H1 (cell line): Measurements from ENCODE around the gene STK11. TPM values are rescaled to one million over a fixed set of nuclear protein-coding genes. Genes with fewer than 3 reads are reported as not detected.

Experiments
- CTCF ChIA-PET: fragments of 300-600 bp; sonication (Branson Sonifier 250); formaldehyde crosslinking; loops from one replicate; lab custom pipeline; 2021; ENCODE audit not compliant: partially characterized antibody; lab: Charles Lee
- POLR2A ChIA-PET: fragments of 300-600 bp; sonication (Branson Sonifier 250); formaldehyde crosslinking; loops from one replicate; lab custom pipeline; 2021; ENCODE audit warnings: inconsistent platforms; ENCODE audit not compliant: partially characterized antibody; lab: Charles Lee
- DNase-seq, 2 experiments: peaks; one replicate each; pipeline versions ENCODE4 v3.0.0 to v3.0.0-alpha.2; 2010 to 2022; ENCODE audit warnings: low spot score in 2 of 2, low read depth in 1 of 2, mixed read lengths in 1 of 2
- FAIRE-seq: peaks from 2 replicates; lab custom pipeline; 2011; peaks lifted over from hg19 to GRCh38; lab: Jason Lieb, UNC
- H2AFZ ChIP-seq: 2 replicates; pipeline ENCODE4 v1.8.1; 2012; ENCODE audit warnings: low read length, inconsistent platforms
- H2AK5ac ChIP-seq: 2 replicates; pipeline ENCODE4 v1.6.1; 2013; ENCODE audit warnings: low read depth, low read length
- H2BK120ac ChIP-seq: replicated peaks from 2 replicates; pipeline ENCODE3; 2013; ENCODE audit warnings: low read depth, low read length, inconsistent platforms
- H2BK12ac ChIP-seq: 2 replicates; pipeline ENCODE4 v1.6.1; 2013; ENCODE audit warnings: low read depth, low read length
- H2BK15ac ChIP-seq: 2 replicates; pipeline ENCODE4 v1.6.1; 2013; ENCODE audit warnings: low read length
- H2BK20ac ChIP-seq: 2 replicates; pipeline ENCODE4 v1.6.1; 2013; ENCODE audit warnings: low read length
- H2BK5ac ChIP-seq: 2 replicates; pipeline ENCODE4 v1.6.1; 2013; ENCODE audit warnings: low read depth, low read length
- H3K14ac ChIP-seq: 2 replicates; pipeline ENCODE4 v1.6.1; 2013; ENCODE audit warnings: inconsistent platforms; ENCODE audit not compliant: insufficient read length
- H3K18ac ChIP-seq: 2 replicates; pipeline ENCODE4 v1.6.1; 2013; ENCODE audit warnings: low read length; ENCODE audit errors: extremely low read depth
- H3K23ac ChIP-seq: 2 replicates; pipeline ENCODE4 v1.6.1; 2013; ENCODE audit warnings: inconsistent platforms; ENCODE audit not compliant: insufficient read length
- H3K23me2 ChIP-seq: 2 replicates; pipeline ENCODE4 v1.6.1; 2013; ENCODE audit warnings: low read depth, low read length
- H3K27ac ChIP-seq: 2 replicates; pipeline ENCODE4 v1.6.1; 2011; ENCODE audit warnings: low read depth, low read length, inconsistent platforms
- H3K27me3 ChIP-seq, 4 experiments: replicated peaks in 1 of 4; 1 replicate in 1 of 4; 2 replicates in 3 of 4; pipeline versions ENCODE4 v1.6.1 to v1.8.1; 2011 to 2013; ENCODE audit warnings: low read length in 3 of 4, mild to moderate bottlenecking in 3 of 4, inconsistent platforms in 2 of 4, mixed read lengths in 2 of 4, moderate library complexity in 1 of 4; ENCODE audit not compliant: control insufficient read depth in 3 of 4, insufficient read depth in 3 of 4; ENCODE audit errors: extremely low read depth in 1 of 4
- H3K36me3 ChIP-seq, 4 experiments: 2 replicates each; pipeline versions ENCODE4 v1.6.1 to v1.8.1; 2011 to 2013; ENCODE audit warnings: mild to moderate bottlenecking in 4 of 4, low read length in 3 of 4, moderate library complexity in 2 of 4, control low read depth in 1 of 4, inconsistent platforms in 1 of 4; ENCODE audit not compliant: insufficient read depth in 4 of 4, control insufficient read depth in 2 of 4
- H3K4ac ChIP-seq: replicated peaks from 2 replicates; pipeline ENCODE3; 2013; ENCODE audit warnings: low read length, low read depth, mixed read lengths, inconsistent platforms; ENCODE audit not compliant: insufficient read length
- H3K4me1 ChIP-seq, 4 experiments: replicated peaks in 1 of 4; 1 replicate in 1 of 4; 2 replicates in 3 of 4; pipeline versions ENCODE4 v1.6.1 to v1.8.1; 2011 to 2013; ENCODE audit warnings: low read length in 3 of 4, inconsistent platforms in 2 of 4, mixed read lengths in 1 of 4; ENCODE audit not compliant: insufficient read depth in 4 of 4, control insufficient read depth in 3 of 4
- H3K4me2 ChIP-seq, 2 experiments: 2 replicates each; pipeline versions ENCODE4 v1.6.1 to v1.8.1; 2011 to 2013; ENCODE audit warnings: low read depth in 2 of 2, low read length in 2 of 2, control low read depth in 1 of 2, inconsistent platforms in 1 of 2, mild to moderate bottlenecking in 1 of 2; ENCODE audit not compliant: insufficient read depth in 1 of 2
- H3K4me3 ChIP-seq, 4 experiments: fragments of 200-600, 300-600 bp in 1 of 4; sonication (generic), shearing (Covaris generic), sonication (Bioruptor Twin) in 1 of 4; 2 replicates each; pipeline versions ENCODE4 v1.5.1 to v1.8.1; 2011 to 2016; ENCODE audit warnings: low read length in 4 of 4, low read depth in 3 of 4, control low read depth in 2 of 4, inconsistent platforms in 2 of 4, mild to moderate bottlenecking in 2 of 4, mixed read lengths in 1 of 4, moderate library complexity in 1 of 4; ENCODE audit not compliant: insufficient read depth in 2 of 4; ENCODE audit errors: extremely low read depth in 1 of 4
- H3K56ac ChIP-seq: replicated peaks from 2 replicates; pipeline ENCODE3; 2013; ENCODE audit warnings: low read depth, mild to moderate bottlenecking, mixed read lengths, low read length, inconsistent platforms; ENCODE audit not compliant: insufficient read length
- H3K79me1 ChIP-seq: 2 replicates; pipeline ENCODE4 v1.6.1; 2013; ENCODE audit warnings: low read depth, low read length, control low read depth
- H3K79me2 ChIP-seq, 2 experiments: 2 replicates each; pipeline versions ENCODE4 v1.6.1 to v1.8.1; 2012 to 2013; ENCODE audit warnings: low read length in 2 of 2, mild to moderate bottlenecking in 2 of 2, inconsistent platforms in 1 of 2; ENCODE audit not compliant: insufficient read depth in 2 of 2, control insufficient read depth in 1 of 2
- H3K9ac ChIP-seq, 4 experiments: replicated peaks in 1 of 4; 1 replicate in 1 of 4; 2 replicates in 3 of 4; pipeline versions ENCODE4 v1.6.1 to v1.8.1; 2011 to 2013; ENCODE audit warnings: low read depth in 3 of 4, low read length in 3 of 4, control low read depth in 2 of 4, mild to moderate bottlenecking in 2 of 4, moderate library complexity in 2 of 4, inconsistent platforms in 1 of 4; ENCODE audit errors: extremely low read depth in 1 of 4
- H3K9me3 ChIP-seq, 2 experiments: 2 replicates each; pipeline versions ENCODE4 v1.6.1 to v1.8.1; 2012 to 2013; ENCODE audit warnings: mild to moderate bottlenecking in 2 of 2, moderate library complexity in 2 of 2, control low read depth in 1 of 2, inconsistent platforms in 1 of 2, low read depth in 1 of 2, low read length in 1 of 2, mixed read lengths in 1 of 2; ENCODE audit not compliant: insufficient read depth in 2 of 2
- H4K20me1 ChIP-seq, 2 experiments: replicated peaks in 1 of 2; 2 replicates each; pipeline versions ENCODE3 to v1.8.1; 2011 to 2013; ENCODE audit warnings: inconsistent platforms in 2 of 2, low read length in 2 of 2, mild to moderate bottlenecking in 1 of 2; ENCODE audit not compliant: insufficient read depth in 2 of 2, control insufficient read depth in 1 of 2
- H4K5ac ChIP-seq: 2 replicates; pipeline ENCODE4 v1.6.1; 2013; ENCODE audit warnings: low read length, low read depth, mixed read lengths, inconsistent platforms; ENCODE audit not compliant: insufficient read length
- H4K8ac ChIP-seq: 2 replicates; pipeline ENCODE4 v1.8.0; 2013; ENCODE audit warnings: mild to moderate bottlenecking, moderate library complexity, low read length, inconsistent platforms; ENCODE audit not compliant: insufficient read depth; ENCODE audit errors: extremely low read depth
- H4K91ac ChIP-seq: replicated peaks from 2 replicates; pipeline ENCODE3; 2013; ENCODE audit warnings: low read length, mixed read lengths, inconsistent platforms; ENCODE audit not compliant: insufficient read length
- BACH1 ChIP-seq: IDR thresholded peaks from 2 replicates; pipeline ENCODE4 v1.6.1; 2012; ENCODE audit warnings: low read length, improper control_type of control experiment
- CEBPB ChIP-seq: IDR thresholded peaks from 2 replicates; pipeline ENCODE4 v1.6.1; 2012; ENCODE audit warnings: low read depth, low read length
- POLR2A ChIP-seq, 2 experiments: IDR thresholded peaks; 1 replicate in 1 of 2; 2 replicates in 1 of 2; pipeline ENCODE4 v1.6.1; 2011; ENCODE audit warnings: low read depth in 2 of 2, low read length in 2 of 2, mild to moderate bottlenecking in 2 of 2; ENCODE audit errors: control extremely low read depth in 1 of 2
- POLR2AphosphoS5 ChIP-seq: IDR thresholded peaks from 2 replicates; pipeline ENCODE4 v1.6.1; 2011; ENCODE audit warnings: low read depth, low read length
- RNF2 ChIP-seq: fragments of 200-900, 300-1000 bp; sonication (generic); IDR thresholded peaks from 2 replicates; pipeline ENCODE4 v1.7.1; 2016; ENCODE audit warnings: borderline replicate concordance, low read depth, mild to moderate bottlenecking, antibody characterized with exemption, low read length; ENCODE audit not compliant: poor library complexity, severe bottlenecking; ENCODE audit errors: missing control alignments
- TBP ChIP-seq: IDR thresholded peaks from 2 replicates; pipeline ENCODE4 v1.6.1; 2011; ENCODE audit warnings: low read depth, low read length, improper control_type of control experiment
- WGBS, 2 experiments: shearing (Covaris generic) in 1 of 2; methylation state at CpG; one replicate each; pipeline versions ENCODE4 v1.1.6 to v1.1.7; 2013 to 2015; ENCODE audit warnings: low lambda C conversion rate in 2 of 2, mixed read lengths in 2 of 2, inconsistent platforms in 1 of 2, low coverage in 1 of 2, missing lambda C conversion rate in 1 of 2; ENCODE audit not compliant: insufficient replicate concordance in 2 of 2, insufficient coverage in 1 of 2, insufficient read length in 1 of 2; ENCODE audit errors: extremely low coverage in 1 of 2, missing lambda C conversion rate in 1 of 2; 5-methylcytosine and 5-hydroxymethylcytosine counted together
- polyA plus RNA-seq, 7 experiments: library from polyadenylated mRNA; depleted of rRNA in 3 of 7; stranded (reverse) in 5 of 7; unstranded in 2 of 7; fragments of >200 nt in 5 of 7; fragments of 200-250 nt in 2 of 7; gene quantifications; 1 replicate in 5 of 7; 2 replicates in 1 of 7; 4 replicates in 1 of 7; pipeline versions ENCODE4 v1.2.1 to v1.2.3, GENCODE V29; 2011 to 2013; ENCODE audit warnings: missing spikeins in 2 of 7, mixed read lengths in 2 of 7
- total RNA-seq: library from RNA; stranded (reverse); fragmentation: NEBNext Ultra II Directional; extraction: Animal tissue kit (Norgen Biotek cat#: 25700); gene quantifications from 2 replicates; pipeline ENCODE4 v1.2.1, GENCODE V29; 2021
- TF ChIP-seq, protein P1 (sequence below): IDR thresholded peaks from 2 replicates; pipeline ENCODE4 v1.6.1; 2012; ENCODE audit warnings: inconsistent platforms
- TF ChIP-seq, protein P2 (sequence below): IDR thresholded peaks from 2 replicates; pipeline ENCODE4 v1.6.1; 2011; ENCODE audit warnings: low read depth, mild to moderate bottlenecking, low read length; ENCODE audit not compliant: insufficient read depth

Gene STK11
- total and polyA plus RNA-seq, 2 of the 8 experiments (the other 6 are each of a cell fraction or from before 2014, with no cell fraction given), result 45.3 to 70.7 TPM

GRCh38 chr19:1256646-1257474 is 51.3 kb downstream of the STK11 start:
- Histone ChIP-seq H2BK20ac (no peak overlapping the region), H3K56ac (no peak overlapping the region), H4K91ac (no peak overlapping the region), H3K9me3 (no peaks in the 10 kb centered on the region), H2BK12ac (no peak overlapping the region), H2BK15ac (no peak overlapping the region), H3K4me3 (no peak overlapping the region), H3K79me1 (peaks cover 12% of the 10 kb centered on the region; the same call in 1 of the 2 replicates), H2BK120ac (no peak overlapping the region), H4K20me1 (peaks cover 17 to 32% of the 10 kb centered on the region in 2 experiments), H3K9ac (no peak overlapping the region), H3K4ac (no peak overlapping the region), H3K23me2 (peaks cover 13% of the 10 kb centered on the region; the same call in 1 of the 2 replicates), H2BK5ac (no peak overlapping the region), H2AK5ac (no peak overlapping the region), H3K27me3 (no peaks in the 10 kb centered on the region; a peak in 1 of 7 replicates), H3K4me1 (peaks cover 0 to 35% (median 21%) of the 10 kb centered on the region in 4 experiments; a peak in 6 of 7 replicates), H3K14ac (no peak overlapping the region), H3K27ac (no peak overlapping the region), H4K5ac (no peak overlapping the region), H3K4me2 (no peak overlapping the region), H3K18ac (no peak overlapping the region), H3K79me2 (peaks cover under 1 to 32% of the 10 kb centered on the region in 2 experiments; a peak in 3 of 4 replicates), H3K23ac (no peak overlapping the region), H3K36me3 (peaks cover 23 to 66% (median 37%) of the 10 kb centered on the region in 4 experiments), H2AFZ (no peak overlapping the region), H4K8ac (no peak overlapping the region)
- ChIA-PET POLR2A (interaction anchor here (1.1 to 19.4 kb wide), 6 partner anchors 8 to 152 kb away, joined by 3 to 456 read pairs (median 168); partner anchors contain the start of genes ATP5F1D, CBARP, CIRBP and FAM174C), CTCF (interaction anchor here (0.6 to 15.9 kb wide), 3 partner anchors 10 to 221 kb away, joined by 4 to 212 read pairs (median 42); partner anchors contain the start of gene ATP5F1D)
- WGBS, 2 experiments, result 93% methylated on average over 42 of the region's 46 CpGs; no CpG with 5 or more reads in 1 of the 2 experiments
- no peak for FAIRE-seq
- DNase-seq, result no peak
- no peak for TF ChIP-seq BACH1
- no peak for TF ChIP-seq CEBPB
- TF ChIP-seq, protein P1, sequence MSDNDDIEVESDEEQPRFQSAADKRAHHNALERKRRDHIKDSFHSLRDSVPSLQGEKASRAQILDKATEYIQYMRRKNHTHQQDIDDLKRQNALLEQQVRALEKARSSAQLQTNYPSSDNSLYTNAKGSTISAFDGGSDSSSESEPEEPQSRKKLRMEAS, result no peak
- TF ChIP-seq POLR2A (IDR thresholded peaks at IDR 0.05; ENCODE audit: control extremely low read depth in 1 of 2, low read depth in 2 of 2, low read length in 2 of 2), result 0 out of 3 replicates have a peak, but pooled peaks of 1 of the 2 experiments have one; percentile 19
- TF ChIP-seq POLR2AphosphoS5, result 0 out of 2 replicates have a peak, but pooled peaks have one; percentile 40
- no peak for TF ChIP-seq RNF2
- no peak for TF ChIP-seq TBP
- TF ChIP-seq, protein P2, sequence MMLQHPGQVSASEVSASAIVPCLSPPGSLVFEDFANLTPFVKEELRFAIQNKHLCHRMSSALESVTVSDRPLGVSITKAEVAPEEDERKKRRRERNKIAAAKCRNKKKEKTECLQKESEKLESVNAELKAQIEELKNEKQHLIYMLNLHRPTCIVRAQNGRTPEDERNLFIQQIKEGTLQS, result no peak
